GM18909 (cell line): Measurements from ENCODE around the gene GNAS-AS1.

Experiments
- ATAC-seq: cut with Tn5 transposase; IDR thresholded peaks from one replicate; pipeline ENCODE4 v1.9.1; 2021; ENCODE audit warnings: mild to moderate bottlenecking; ENCODE audit not compliant: unreplicated experiment, poor library complexity

GNAS-AS1 gene

GRCh38 chr20:58864346-58864745 is 13.6 kb upstream of the GNAS-AS1 start:
- ATAC-seq, result no peak

- no peak for ATAC-seq
Measured at GRCh38 chr20:58863044-58863790, 12.5 kb upstream of the GNAS-AS1 start.

- no peak for ATAC-seq
Measured at GRCh38 chr20:58855506-58856389, 5.0 kb upstream of the GNAS-AS1 start.

GRCh38 chr20:58854638-58855471 is 4.2 kb upstream of the GNAS-AS1 start:
- no peak for ATAC-seq

- no peak for ATAC-seq
Measured at GRCh38 chr20:58853976-58854637, 3.4 kb upstream of the GNAS-AS1 start.

- ATAC-seq, result no peak
Measured at GRCh38 chr20:58853466-58853865, 2.8 kb upstream of the GNAS-AS1 start.

GRCh38 chr20:58852543-58853271 is 2.0 kb upstream of the GNAS-AS1 start, which contains the start of gene GNAS:
GNAS (plus strand) TSS chr20:58852716.
- ATAC-seq, result no peak

GRCh38 chr20:58851969-58852458 is 1.3 kb upstream of the GNAS-AS1 start:
- no peak for ATAC-seq

GRCh38 chr20:58851221-58851968 is 693 bp upstream of the GNAS-AS1 start:
- no peak for ATAC-seq

GRCh38 chr20:58847463-58847862 is 3.2 kb downstream of the GNAS-AS1 start:
- no peak for ATAC-seq

GRCh38 chr20:58845706-58846105 is 5.0 kb downstream of the GNAS-AS1 start:
- no peak for ATAC-seq

GRCh38 chr20:58843128-58843556 is 7.6 kb downstream of the GNAS-AS1 start:
- ATAC-seq, result no peak

- no peak for ATAC-seq
Measured at GRCh38 chr20:58842276-58842675, 8.4 kb downstream of the GNAS-AS1 start.

- no peak for ATAC-seq
Measured at GRCh38 chr20:58841539-58842264, 9.0 kb downstream of the GNAS-AS1 start.

GRCh38 chr20:58840816-58841538 is 9.7 kb downstream of the GNAS-AS1 start:
- ATAC-seq, result no peak

- no peak for ATAC-seq
Measured at GRCh38 chr20:58839991-58840747, 10.5 kb downstream of the GNAS-AS1 start.
